ENCODE results near the gene TBX2.
A peak's percentile ranks its signal among the peaks of the same experiment; 100 is the strongest.
"Not testable (repeated sequence)": the region's sequence is repeated elsewhere in the genome, so short reads cannot be mapped to it uniquely, and the experiment has no call there.

Gene TBX2

DNA sequence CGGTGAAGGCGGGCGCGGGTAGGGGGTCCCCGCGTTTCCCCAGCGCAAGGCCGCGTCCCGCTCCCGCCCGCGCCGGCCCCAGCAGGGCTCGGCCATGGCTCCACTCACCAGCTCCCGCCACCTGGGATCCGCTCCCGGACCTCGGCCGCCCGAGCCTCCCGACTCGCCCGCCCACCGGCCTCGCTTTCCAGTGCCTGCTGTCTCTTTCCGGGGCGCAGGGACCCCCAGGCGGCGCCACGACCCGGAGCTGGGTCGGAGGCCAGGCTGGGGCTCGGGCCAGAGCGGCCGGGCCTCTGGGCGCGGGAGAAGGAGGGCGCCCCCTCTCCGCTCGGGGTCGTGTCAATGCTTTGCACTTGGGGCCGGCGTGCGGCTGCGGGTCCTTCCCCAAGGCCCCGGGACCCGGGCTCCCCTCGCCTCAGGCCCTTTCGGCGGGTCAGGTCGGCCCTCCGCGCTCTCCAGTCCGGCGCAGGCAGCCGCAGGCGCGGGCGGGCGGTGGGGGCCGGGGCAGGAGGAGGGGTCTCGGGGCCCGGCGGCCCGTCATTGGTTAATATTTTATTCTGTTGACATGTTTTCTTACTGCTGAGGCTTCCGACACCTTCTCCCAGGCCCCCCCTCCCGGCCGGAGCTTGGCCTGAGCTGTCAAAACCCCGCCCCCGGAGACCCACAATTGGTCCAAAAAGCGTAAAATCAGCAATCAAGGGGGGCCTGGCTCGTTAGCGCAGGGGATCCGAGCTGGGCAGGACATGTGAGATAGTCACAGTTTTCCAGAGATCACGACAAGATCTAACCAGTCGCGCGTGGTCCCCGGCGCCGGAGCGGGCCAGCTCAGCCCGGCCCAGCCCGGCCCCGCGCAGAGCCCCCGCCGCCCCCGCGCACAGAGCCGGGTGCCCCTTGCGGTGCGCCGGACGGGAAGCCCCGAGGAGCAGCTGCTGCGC is at the start of gene TBX2:
TBX2 (plus strand) TSS at position 713 of the 935 bp plus-strand sequence. CDS start 334 bp downstream, outside the sequence.
- peak; percentile 99 for DNase-seq

DNA sequence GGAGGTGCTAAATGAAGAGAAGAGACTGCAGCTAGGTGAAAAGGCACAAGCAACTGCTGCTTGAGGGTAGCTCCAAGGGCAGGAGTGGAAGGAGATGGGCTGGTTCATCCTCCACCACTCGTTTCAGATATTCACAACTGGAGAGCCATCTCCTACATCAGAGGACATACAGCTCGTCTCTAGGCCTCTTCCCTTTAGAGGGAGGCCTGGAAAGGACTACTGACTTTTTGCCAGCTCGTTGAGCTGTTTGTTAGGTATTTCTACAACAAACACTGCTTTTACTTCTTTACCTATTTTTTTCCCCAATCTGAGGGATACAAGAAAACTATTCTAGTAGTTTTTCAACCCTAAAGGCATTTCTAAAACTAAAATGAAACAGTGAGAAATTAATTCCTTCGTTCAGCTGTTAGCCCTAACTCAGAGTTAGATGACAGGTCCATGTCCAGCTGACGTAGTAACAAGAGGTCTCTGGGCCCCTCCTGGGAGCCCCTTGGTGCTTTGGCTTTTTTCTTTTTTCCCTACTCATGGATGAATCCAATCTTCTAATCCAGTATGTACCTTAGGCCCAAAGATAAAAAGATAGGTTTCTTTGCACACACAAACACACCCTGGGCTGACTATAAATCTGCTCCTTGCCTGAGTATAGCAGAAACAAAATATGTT is 47.8 kb upstream of the TBX2 start:
- no peak for DNase-seq

DNA sequence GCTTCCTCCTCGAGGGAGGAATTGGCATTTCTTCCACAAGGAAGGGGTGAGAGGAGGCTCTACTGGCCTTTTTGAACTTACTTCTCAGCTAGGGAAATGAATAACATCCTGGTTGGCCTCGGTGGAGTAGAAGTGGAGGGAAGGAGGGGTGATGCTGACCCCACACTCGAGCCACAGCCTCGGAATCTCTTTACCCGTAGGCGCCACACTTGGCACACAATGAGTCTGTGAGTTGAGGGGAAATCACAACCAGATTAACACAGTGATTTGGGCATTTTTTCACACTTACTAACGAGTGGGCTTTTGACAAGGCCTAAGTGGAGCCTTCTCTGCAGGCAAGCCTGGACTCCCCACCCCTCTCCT is 47.3 kb upstream of the TBX2 start:
- no peak for DNase-seq

DNA sequence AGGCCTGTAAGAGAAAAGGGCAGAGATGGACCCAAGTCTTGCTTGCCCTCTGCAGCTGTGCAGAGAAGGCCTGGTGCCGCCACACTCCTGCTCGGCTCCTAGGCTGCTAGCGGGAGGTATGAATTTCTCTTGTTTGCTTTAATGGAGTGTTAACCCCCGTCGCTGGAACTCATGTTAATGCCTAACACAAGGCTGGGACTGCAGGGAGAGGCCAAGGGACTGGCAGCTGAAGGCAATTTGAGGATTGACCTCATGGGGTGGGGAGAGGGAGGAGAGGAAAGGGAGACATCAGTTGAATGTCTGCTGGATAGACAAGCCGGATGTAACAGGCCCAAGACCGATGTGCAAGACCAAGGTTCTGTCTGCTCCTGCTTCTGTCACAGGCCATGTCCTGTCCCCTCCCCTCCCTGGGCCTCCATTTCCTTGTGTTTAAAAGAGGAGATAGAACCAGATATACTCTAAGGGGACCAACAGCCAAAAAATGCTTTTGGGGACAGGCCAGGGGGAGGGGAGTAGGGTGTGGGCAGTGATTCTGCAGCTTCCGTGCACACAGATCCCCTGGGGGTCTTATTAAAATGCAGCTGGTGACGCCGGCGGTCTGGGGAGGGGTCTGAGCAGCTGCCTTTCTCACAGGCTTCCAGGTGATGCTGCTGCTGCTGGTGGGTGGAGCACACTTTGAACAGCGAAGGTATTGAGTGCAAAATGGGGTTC is 46.7 kb upstream of the TBX2 start:
- DNase-seq = no peak

DNA sequence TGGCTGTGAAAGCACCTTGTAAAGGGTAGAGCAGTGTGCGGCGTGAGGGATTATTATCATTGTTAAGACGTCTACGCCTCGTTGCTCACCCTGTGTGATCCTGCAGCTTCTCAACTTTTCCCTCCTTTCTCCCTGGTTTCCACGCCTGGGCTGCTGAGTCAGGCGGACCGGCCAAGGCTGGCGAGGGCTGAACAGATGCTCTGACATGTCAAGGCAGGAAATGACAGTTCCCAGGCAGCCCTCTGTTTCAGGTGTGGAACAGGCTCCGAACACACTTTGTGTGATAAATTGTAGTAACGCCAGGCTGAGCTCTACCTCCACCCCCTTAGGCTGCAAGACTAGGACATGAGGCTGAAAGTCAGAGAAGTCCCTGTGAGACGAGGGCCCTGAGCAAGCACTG is 46.0 kb upstream of the TBX2 start:
- no peak for DNase-seq

DNA sequence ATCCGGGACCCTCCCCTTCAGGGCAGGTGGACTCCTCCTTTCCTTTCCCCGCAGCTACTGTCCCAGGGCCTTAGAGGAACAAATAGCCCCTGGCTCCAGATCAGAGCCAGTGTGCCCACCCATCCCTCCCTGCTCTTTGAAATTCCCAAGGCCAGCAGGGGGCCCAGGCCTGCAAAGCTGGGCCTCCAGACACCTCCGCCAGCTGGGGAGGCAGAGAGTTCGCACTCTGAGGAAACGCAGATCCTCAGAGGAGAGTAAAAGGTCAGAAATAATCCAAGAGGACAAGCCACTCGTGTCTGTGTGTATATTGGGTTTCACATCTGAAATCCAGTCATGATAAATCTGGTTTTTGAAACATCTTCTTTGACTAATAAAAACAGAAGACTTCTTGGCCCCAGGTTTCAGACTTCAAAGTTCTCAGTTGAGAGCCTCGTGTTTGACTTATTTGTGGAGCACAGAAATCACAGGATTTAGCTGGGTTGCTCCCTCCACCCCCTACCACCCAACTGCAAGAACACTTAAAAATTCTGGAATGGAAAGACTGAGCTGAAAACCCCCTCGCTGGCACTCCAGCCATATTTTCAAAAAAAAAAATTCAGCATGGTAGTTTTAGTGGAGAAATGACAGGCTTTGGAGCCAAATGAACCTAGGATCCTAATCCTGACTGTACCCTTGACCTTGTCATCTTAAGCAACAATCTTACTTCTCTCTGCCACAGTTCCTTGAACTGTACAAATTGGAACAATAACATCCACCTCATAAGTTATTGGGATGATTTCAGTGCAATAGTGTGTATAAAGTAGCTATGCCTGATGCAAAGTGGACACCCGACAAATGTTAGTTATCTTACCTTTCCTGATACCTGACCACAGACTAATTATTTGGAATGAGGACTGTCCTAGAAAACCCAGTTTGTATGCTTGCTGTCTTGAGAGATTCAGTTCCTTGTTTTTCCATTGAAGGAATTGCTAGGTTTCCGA is 44.5 kb upstream of the TBX2 start:
- DNase-seq = no peak

DNA sequence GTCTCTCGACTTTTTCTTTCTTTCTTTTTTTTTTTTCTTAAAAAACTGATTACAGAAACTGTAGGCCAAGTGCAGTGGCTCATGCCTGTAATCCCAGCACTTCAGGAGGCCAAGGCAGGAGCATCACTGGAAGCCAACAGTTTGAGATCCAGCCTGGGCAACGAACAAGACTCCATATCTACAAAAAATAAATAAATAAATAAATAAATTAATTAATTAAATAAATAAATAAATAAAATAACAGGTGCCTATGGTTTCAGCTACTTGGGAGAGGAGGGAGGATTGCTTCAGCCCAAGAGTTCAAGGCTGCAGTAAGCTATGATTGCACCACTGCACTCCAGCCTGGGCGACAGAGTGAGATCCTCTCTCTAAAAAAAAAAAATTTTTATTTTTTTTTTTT is 42.6 kb upstream of the TBX2 start:
- not testable (repeated sequence) for DNase-seq

DNA sequence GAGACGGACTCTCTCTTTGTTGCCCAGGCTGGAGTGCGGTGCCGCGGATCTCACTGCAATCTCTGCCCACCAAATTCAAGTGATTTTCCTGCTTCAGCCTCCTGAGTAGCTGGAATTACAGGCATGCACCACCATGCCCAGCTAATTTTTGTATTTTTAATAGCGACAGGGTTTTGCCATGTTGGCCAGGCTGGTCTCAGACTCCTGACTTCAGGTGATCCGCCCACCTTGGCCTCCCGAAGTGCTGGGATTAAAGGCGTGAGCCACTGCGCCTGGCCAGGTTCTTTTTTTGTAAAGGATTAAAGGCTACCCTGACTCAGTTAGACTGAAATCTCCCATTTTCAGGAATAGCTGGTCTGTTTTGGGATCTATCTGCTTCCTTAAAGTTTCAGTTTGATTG is 40.1 kb upstream of the TBX2 start:
- DNase-seq = not testable (repeated sequence)

DNA sequence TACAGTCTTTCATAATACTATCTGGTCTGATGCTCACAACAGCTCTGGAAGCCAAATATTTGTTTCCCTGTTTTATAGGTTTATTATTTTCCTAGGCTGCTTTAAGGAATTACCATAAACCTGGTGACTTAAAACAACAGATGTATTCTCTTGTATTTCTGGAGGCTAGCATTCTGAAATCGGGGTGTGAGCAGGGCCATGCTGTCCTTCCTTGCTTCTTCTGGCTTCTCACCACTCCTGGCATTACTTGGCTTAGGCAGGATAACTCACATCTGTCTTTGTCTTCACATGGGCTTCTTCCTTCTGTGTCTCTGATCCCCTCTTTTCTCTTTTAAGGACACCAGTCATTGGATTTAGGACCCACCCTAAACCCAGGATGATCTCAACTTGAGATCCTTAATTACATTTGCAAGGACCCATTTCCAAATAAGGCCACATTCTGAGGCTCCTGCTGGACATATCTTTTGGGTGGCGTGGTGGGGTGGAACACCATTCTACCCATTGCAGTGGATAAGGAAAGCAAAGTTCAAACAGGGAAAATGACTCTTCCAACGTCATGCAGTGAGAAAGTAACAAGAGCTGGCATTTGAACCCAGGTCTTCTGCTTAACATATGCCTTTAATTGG is 39.2 kb upstream of the TBX2 start:
- DNase-seq = no peak

DNA sequence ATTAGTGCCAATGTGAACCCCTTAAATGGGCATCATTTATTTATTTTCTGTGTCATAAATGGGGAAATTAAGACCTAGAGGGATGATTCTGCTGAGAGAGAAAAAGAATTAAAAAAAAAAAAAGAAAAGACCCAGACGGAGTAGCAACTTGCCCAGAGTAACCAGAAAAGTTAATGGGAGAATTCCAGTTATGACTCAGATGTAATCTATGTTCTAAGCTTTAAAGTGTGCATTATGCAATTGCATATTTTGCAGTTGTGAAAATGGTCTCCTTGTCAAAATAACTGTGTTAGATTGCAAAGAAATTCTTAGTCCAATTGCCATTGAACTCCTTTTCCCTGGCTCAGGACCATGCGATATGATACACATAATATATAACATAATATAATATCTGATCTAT is 38.6 kb upstream of the TBX2 start:
- no peak for DNase-seq

DNA sequence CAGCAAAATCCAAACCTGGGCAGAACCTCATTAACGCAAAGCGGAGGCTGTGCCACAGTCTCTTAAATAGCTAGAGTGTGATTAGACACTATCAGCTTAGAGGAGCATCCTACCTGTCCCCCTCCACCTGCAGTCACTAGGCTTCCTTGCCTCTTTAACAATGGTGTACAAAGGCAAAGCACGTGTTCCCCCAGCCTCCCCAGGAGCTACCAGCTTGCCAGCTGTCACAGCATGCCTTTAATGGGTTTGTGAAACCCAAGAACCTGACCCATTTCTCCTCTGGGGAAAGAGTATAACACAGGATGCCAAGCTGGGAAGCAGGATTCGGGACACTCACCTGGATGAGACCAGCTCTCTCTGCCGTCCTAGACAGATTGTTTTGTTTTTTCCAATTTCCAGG is 37.2 kb upstream of the TBX2 start:
- no peak for DNase-seq

DNA sequence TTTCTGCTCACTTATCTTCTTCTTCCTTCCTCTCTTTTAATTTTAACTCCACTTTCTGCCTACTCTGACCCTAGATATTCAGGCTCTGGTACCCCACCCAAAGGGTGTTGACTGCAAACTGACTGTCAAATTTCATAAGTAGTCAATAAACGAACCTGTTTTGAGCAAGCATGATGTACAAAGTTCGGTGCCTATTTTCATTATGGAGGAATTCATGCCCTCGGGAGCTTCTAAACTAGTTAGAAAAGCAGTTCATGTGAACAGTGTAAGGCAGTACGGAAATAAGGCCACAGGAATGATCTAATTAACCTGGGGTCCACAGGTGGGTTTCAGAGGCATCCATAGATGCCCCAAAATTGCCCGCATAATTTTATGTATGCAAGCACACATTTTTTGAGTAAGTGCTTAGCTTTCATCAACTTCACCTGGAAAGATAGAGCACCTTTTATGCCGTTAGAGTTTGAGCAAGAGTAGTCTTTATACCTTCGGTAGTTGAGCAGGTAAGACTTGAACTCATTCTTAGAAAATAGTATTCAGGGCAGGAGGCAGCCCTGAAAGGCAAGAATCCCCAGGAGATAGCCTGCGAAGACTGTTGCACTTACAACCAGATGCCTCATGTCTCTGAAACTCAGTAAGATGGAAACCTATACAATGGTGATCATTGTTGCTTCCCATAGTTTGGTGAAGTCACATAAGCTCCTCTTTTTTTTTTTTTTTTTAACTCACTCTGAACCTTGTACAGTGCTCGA is 36.6 kb upstream of the TBX2 start:
- DNase-seq = no peak

DNA sequence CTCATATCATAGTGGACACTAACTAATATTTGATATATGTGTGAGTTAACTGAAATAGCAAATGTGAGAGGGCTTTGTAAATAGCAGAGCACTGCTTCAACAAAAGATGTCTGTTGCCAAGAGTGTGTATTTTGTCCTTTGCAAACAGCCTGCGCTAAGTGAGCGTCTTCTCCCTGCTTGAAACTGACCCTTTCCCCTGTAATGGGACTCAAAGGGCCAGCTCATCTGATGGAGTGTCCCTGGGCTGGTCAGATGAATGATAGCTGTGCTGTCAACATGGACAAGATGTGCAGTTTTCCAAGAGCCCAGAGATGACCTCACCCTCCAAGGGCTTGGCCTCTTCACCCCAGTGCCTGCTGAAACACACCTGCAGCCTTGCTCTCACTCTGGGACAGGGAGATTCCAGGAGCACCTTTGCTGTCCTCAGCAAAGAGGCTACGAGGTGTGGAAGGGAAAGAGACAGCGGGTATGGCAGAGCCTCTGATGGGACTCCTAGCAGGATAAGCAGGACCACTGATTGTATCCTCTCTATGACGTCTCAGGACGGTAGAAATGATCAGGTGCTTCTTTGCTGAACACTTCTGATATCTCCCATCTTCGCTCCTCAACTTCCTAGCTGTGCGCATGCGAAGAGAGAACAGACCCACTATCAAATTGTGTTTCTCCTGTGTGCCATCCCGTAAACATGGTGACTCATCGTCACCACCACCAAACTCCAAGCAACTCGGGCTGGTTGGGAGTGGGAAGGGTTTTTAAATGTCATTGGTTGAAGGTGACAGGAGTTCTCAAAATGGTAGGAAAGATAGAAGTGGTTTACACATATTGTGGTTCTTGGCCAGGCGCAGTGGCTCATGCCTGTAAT is 35.8 kb upstream of the TBX2 start:
- DNase-seq = no peak

DNA sequence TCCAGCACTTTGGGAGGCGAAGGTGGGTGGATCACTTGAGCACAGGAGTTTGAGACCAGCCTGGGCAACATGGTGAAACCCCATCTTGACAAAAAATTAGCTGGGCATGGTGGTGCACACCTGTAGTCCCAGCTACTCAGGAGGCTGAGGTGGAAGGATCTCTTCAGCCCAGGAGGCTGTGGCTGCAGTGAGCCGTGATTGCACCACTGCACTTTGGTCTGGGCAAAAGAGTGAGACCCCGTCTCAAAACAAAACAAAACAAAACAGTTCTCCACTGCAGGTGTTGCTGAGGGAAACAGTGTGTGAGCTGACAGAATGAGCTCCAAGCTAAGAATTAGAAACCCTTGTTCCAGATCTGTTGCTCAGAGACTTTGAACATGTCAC is 35.2 kb upstream of the TBX2 start:
- no peak for DNase-seq

DNA sequence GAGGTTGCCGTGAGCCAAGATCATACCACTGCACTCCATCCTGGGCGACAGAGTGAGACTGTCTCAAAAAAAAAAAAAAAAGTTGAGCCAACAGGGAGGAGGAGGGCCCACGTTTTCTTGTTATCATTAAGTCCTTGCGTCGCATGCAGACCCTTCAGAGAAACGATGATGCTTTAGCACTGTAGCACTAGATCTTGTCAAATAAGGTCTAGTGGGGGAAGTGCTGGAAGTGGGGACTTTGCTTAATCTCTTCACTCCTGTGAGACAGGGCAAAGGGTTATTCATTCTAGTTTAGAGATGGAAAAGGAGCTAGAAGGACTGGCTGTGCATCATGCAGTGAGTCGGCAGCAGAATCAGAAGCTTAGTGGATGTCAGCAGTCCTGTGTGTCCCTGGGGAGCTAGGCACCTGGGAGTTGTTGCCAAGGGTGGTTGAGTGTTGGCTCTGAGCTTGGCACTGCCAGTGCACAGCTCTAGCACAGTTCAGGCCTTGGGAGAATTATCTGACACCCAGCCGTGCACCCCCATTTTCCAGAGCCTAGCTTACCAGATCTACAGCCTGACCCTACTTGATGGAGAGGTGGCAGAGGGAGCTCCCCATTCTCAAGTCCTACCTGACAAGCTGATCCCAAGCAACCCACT is 33.4 kb upstream of the TBX2 start:
- no peak for DNase-seq

DNA sequence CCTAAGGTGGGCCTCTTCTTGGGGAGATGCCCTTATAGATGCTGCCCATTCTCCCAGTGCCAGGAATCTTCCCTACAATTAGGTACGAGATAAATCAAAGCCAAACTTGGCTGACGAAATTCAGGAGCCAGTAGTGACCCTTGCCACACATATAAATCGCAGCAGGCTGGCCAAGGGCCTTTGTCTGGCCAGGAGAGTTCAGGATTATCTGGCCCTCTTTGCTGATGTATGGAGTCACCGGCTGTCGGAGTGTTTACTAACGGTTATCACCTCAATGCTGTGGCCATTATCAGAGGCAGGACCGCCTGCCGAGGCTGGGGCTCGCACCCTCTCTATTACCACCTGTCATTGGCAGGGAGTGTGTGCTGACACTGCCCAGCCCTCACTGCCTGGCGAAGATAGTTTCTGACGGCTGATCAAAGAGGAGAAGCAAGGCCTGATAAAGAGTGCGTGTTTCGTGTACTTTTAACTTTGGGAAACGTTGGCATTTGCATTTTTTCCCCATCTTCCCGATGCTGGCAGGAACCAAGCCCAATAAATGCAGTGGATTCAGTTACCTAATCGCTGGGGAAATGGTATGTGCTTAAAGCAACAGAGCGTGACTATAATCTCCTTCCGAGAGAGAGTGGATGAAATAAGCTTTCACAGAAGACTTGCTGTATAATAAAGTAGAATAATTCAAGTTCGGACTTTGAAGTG is 32.8 kb upstream of the TBX2 start:
- no peak for DNase-seq

DNA sequence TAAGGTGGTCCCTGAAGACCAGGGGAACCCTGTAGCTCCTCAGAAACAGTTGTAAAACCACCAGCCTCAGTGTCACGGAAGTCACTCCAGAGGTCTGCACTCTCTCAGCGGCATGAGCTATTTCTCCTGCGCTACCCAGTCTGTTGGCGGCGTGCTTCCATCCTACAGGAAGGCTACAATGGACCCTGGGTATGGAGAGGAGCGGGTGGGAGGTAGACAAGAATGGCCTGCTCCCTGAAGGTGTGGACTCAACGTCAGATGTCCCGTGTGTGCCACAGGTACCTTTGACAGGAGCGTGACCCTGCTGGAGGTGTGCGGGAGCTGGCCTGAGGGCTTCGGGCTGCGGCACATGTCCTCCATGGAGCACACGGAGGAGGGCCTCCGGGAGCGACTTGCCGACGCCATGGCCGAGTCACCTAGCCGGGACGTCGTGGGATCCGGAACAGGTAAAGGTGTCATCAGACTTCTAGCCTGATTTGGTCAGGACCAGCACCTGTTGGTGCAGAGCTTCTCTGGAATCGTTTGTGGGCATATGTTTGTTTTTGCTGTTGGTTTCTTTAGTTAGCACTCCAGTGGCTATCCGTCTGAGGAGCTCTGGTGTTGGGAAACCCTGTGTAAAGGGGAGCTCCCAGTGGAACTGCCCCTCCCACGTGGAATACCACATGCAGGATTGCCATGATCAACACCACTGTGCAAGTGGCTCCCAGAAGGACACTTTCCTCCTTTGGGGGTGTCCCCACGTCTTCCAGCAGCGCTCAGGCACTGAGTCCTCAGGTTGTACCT is 31.4 kb upstream of the TBX2 start:
- DNase-seq = no peak

DNA sequence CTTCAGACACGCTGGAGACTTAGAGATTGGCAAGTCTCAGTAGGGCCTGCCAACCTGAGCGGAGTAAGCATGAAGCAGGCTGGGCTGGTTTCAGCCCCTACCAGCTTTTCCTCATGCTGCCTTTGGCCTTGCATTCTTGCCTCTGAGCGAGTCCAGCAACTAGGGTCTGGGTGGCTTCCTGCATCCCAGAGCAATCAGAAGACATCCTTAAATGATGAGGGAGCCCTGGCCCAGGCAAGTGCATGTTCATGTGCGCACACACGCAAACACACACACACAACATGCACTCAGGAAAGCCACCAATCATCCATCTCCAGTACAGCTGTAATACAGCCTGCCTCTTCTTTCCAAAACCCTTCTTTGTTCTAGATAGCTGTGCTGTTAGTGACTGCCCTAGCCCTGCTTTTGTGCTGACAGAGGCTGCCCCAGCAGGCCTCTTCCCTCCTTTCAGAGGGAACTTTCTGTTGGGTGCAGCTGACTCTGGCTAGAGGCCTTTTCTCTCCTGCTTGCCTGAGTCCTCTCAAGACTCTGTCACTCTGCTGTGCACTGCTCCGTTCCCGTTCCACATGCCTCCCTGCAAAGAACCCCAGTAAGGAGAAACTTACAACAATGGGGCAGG is 30.7 kb upstream of the TBX2 start:
- no peak for DNase-seq
